Measurements from ENCODE around the gene WFIKKN1. TPM values are rescaled to one million over a fixed set of nuclear protein-coding genes. Genes with fewer than 3 reads are reported as not detected.

Gene WFIKKN1
- total and polyA plus RNA-seq, 2 of the 13 experiments (the other 11 are each of a cell fraction or from before 2014, with no cell fraction given): 1.7 to 4.9 TPM

GRCh38 chr16:590188-590814, 40.5 kb upstream of the WFIKKN1 start (continued):
- TF ChIP-seq GRHL1 (CRISPR knock-in tag; conservative IDR thresholded peaks at IDR 0.05) (no peak), ZMYM2 (CRISPR knock-in tag; IDR thresholded peaks at IDR 0.05) (no peak), RNF2 (conservative IDR thresholded peaks at IDR 0.05; ENCODE audit: low read depth) (0 out of 2 replicates have a peak, but pooled peaks have one; percentile 43), PREB (CRISPR knock-in tag; IDR thresholded peaks at IDR 0.05) (no peak), TP53 (CRISPR knock-in tag; conservative IDR thresholded peaks at IDR 0.05) (no peak), ZNF768 (CRISPR knock-in tag; IDR thresholded peaks at IDR 0.05) (peak; percentile 37; the same call in 1 of the 2 replicates), RBM39 (IDR thresholded peaks at IDR 0.05; ENCODE audit: low read depth, low read length, poor library complexity, severe bottlenecking) (no peak), POLR2A (IDR thresholded peaks at IDR 0.05; ENCODE audit: insufficient read depth in 1 of 2, low read depth in 2 of 2, low read length in 2 of 2) (no peak), ZKSCAN1 (IDR thresholded peaks at IDR 0.05; ENCODE audit: low read length) (no peak), ZNF556 (CRISPR knock-in tag; IDR thresholded peaks at IDR 0.05; ENCODE audit: borderline replicate concordance) (no peak), ZNF552 (CRISPR knock-in tag; IDR thresholded peaks at IDR 0.05; ENCODE audit: borderline replicate concordance) (no peak), IRF9 (CRISPR knock-in tag; IDR thresholded peaks at IDR 0.05; ENCODE audit: borderline replicate concordance) (peak; percentile 24; the same call in 1 of the 2 replicates), SAFB2 (CRISPR knock-in tag; IDR thresholded peaks at IDR 0.05; ENCODE audit: borderline replicate concordance, low read depth) (0 out of 2 replicates have a peak, but pooled peaks have one; percentile 50), ZNF160 (CRISPR knock-in tag; IDR thresholded peaks at IDR 0.05) (no peak), ELF1 (CRISPR knock-in tag; IDR thresholded peaks at IDR 0.05) (no peak), SNAI1 (CRISPR knock-in tag; IDR thresholded peaks at IDR 0.05; ENCODE audit: borderline replicate concordance) (no peak), PHF8 (CRISPR knock-in tag; IDR thresholded peaks at IDR 0.05) (peak; percentile 51; the same call in 1 of the 2 replicates)
- TF ChIP-seq, protein P1, sequence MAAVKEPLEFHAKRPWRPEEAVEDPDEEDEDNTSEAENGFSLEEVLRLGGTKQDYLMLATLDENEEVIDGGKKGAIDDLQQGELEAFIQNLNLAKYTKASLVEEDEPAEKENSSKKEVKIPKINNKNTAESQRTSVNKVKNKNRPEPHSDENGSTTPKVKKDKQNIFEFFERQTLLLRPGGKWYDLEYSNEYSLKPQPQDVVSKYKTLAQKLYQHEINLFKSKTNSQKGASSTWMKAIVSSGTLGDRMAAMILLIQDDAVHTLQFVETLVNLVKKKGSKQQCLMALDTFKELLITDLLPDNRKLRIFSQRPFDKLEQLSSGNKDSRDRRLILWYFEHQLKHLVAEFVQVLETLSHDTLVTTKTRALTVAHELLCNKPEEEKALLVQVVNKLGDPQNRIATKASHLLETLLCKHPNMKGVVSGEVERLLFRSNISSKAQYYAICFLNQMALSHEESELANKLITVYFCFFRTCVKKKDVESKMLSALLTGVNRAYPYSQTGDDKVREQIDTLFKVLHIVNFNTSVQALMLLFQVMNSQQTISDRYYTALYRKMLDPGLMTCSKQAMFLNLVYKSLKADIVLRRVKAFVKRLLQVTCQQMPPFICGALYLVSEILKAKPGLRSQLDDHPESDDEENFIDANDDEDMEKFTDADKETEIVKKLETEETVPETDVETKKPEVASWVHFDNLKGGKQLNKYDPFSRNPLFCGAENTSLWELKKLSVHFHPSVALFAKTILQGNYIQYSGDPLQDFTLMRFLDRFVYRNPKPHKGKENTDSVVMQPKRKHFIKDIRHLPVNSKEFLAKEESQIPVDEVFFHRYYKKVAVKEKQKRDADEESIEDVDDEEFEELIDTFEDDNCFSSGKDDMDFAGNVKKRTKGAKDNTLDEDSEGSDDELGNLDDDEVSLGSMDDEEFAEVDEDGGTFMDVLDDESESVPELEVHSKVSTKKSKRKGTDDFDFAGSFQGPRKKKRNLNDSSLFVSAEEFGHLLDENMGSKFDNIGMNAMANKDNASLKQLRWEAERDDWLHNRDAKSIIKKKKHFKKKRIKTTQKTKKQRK (IDR thresholded peaks at IDR 0.05; ENCODE audit: low read length): no peak
- TF ChIP-seq, protein P2, sequence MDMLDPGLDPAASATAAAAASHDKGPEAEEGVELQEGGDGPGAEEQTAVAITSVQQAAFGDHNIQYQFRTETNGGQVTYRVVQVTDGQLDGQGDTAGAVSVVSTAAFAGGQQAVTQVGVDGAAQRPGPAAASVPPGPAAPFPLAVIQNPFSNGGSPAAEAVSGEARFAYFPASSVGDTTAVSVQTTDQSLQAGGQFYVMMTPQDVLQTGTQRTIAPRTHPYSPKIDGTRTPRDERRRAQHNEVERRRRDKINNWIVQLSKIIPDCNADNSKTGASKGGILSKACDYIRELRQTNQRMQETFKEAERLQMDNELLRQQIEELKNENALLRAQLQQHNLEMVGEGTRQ (IDR thresholded peaks at IDR 0.05; ENCODE audit: low read depth, low read length): no peak
- TF ChIP-seq, protein P2 (CRISPR knock-in tag; IDR thresholded peaks at IDR 0.05; ENCODE audit: borderline replicate concordance): no peak
